GM12878 (cell line): ENCODE data around the gene ATP1B2. TPM values are rescaled to one million over a fixed set of nuclear protein-coding genes. Genes with fewer than 3 reads are reported as not detected.

Experiments
- ATAC-seq: fragments of 200-7000 bp; cut with Tn5 transposase; 3 replicates; pipeline ENCODE4 v1.9.1; 2020; ENCODE audit warnings: mild to moderate bottlenecking, moderate library complexity
- BruUV-seq: library from RNA; stranded (reverse); fragments of 400-500 nt; replicated peaks from 2 replicates; lab custom pipeline; 2021; lab: Mats Ljungman, UMichigan
- CTCF ChIA-PET: fragments of 300-600 bp; sonication (Branson Sonifier 250); formaldehyde crosslinking; extraction: SDS; loops from one replicate; lab custom pipeline; 2021; ENCODE audit warnings: inconsistent platforms; lab: Yijun Ruan, JAX
- POLR2A ChIA-PET: fragments of 350-600 bp; formaldehyde crosslinking; extraction: SDS; loops from one replicate; lab custom pipeline; 2021; ENCODE audit warnings: inconsistent platforms; lab: Charles Lee
- RAD21 ChIA-PET: fragments of 300-600 bp; sonication (Branson Sonifier 250); formaldehyde crosslinking; loops from one replicate; lab custom pipeline; 2023; ENCODE audit warnings: antibody characterized with exemption; ENCODE audit not compliant: unreplicated experiment; lab: Charles Lee
- SMC1A ChIA-PET: fragments of 300-600 bp; sonication (Branson Sonifier 250); formaldehyde crosslinking; loops from one replicate; lab custom pipeline; 2023; ENCODE audit not compliant: unreplicated experiment, uncharacterized antibody; lab: Charles Lee
- DNase-seq: peaks from one replicate; pipeline ENCODE4 v3.0.0-alpha.2; 2011; ENCODE audit warnings: low read depth, low spot score
- FAIRE-seq: peaks from 3 replicates; lab custom pipeline; 2011; peaks lifted over from hg19 to GRCh38; lab: Jason Lieb, UNC
- H2AFZ ChIP-seq: 2 replicates; pipeline ENCODE4 v1.6.0; 2011; ENCODE audit warnings: low read depth, low read length, control low read depth; ENCODE audit not compliant: control insufficient read depth
- H3K27ac ChIP-seq: 2 replicates; pipeline ENCODE4 v1.5.1; 2011; ENCODE audit warnings: control low read depth; ENCODE audit not compliant: control insufficient read depth, insufficient read depth
- H3K27me3 ChIP-seq, 2 experiments: replicated peaks in 1 of 2; 2 replicates each; pipeline versions ENCODE4 v1.6.0 to v1.6.1; 2011; ENCODE audit warnings: low read length in 1 of 2; ENCODE audit not compliant: control insufficient read depth in 2 of 2, insufficient read depth in 2 of 2
- H3K36me3 ChIP-seq, 2 experiments: 2 replicates each; pipeline ENCODE4 v1.5.1; 2011; ENCODE audit warnings: low read length in 1 of 2; ENCODE audit not compliant: control insufficient read depth in 2 of 2, insufficient read depth in 2 of 2
- H3K4me1 ChIP-seq: 2 replicates; pipeline ENCODE4 v1.6.1; 2011; ENCODE audit warnings: mild to moderate bottlenecking, low read length, moderate library complexity, mixed read lengths; ENCODE audit not compliant: control insufficient read depth, insufficient read depth
- H3K4me2 ChIP-seq: 2 replicates; pipeline ENCODE4 v1.6.0; 2011; ENCODE audit warnings: control low read depth; ENCODE audit not compliant: control insufficient read depth, insufficient read depth
- H3K4me3 ChIP-seq: fragments of 200-600 bp; sonication (generic); 2 replicates; pipeline ENCODE4 v1.5.1; 2016
- H3K79me2 ChIP-seq: 2 replicates; pipeline ENCODE4 v1.6.0; 2011; ENCODE audit warnings: low read length; ENCODE audit not compliant: control insufficient read depth, insufficient read depth
- H3K9ac ChIP-seq: 2 replicates; pipeline ENCODE4 v1.8.0; 2011; ENCODE audit warnings: low read length, control low read depth, mixed read lengths; ENCODE audit not compliant: control insufficient read depth, insufficient read depth
- H3K9me3 ChIP-seq: replicated peaks from 3 replicates; pipeline ENCODE4 v1.5.1; 2011; ENCODE audit warnings: mild to moderate bottlenecking, low read length; ENCODE audit not compliant: control insufficient read depth, insufficient read depth
- H4K20me1 ChIP-seq: 2 replicates; pipeline ENCODE4 v1.6.0; 2011; ENCODE audit not compliant: control insufficient read depth, insufficient read depth
- HDAC2 ChIP-seq: fragments of 200-600 bp; sonication (generic); IDR thresholded peaks from 2 replicates; pipeline ENCODE4 v1.6.1; 2017
- SMC3 ChIP-seq: IDR thresholded peaks from 2 replicates; pipeline ENCODE4 v1.6.1; 2011; ENCODE audit warnings: low read length, improper control_type of control experiment, borderline replicate concordance
- WGBS: methylation state at CpG from one replicate; pipeline ENCODE4 v1.1.6; 2016; ENCODE audit warnings: low lambda C conversion rate; ENCODE audit not compliant: insufficient replicate concordance, insufficient coverage; ENCODE audit errors: missing lambda C conversion rate; 5-methylcytosine and 5-hydroxymethylcytosine counted together
- in situ Hi-C: fragments of 300-500 bp; cut with MboI; formaldehyde crosslinking; loops from 9 replicates; pipeline ENCODE4 v1.14.3; 2018; ENCODE audit warnings: mixed read lengths
- intact Hi-C: fragments of 100-400 bp; cut with micrococcal nuclease; formaldehyde crosslinking; loops from one replicate; pipeline ENCODE4 v1.14.2; 2022; ENCODE audit not compliant: unreplicated experiment
- polyA plus RNA-seq, 11 experiments: library from polyadenylated mRNA; depleted of rRNA in 4 of 11; unstranded in 6 of 11; stranded (reverse) in 5 of 11; fragments of >200 nt; fragmentation: Nextera tagmentation in 4 of 11; fragmentation: Illumina TruSeq in 1 of 11; extraction: Ambion mirVana in 4 of 11; extraction: Trizol in 1 of 11; gene quantifications; 1 replicate in 1 of 11; 2 replicates in 10 of 11; pipeline versions ENCODE4 v1.2.1 to v1.2.3, GENCODE V29; 2011 to 2016; ENCODE audit warnings: inconsistent platforms in 2 of 11, missing spikeins in 2 of 11, low read depth in 1 of 11
- total RNA-seq, 4 experiments: library from RNA; depleted of rRNA in 3 of 4; stranded (reverse); fragments of >200 nt in 3 of 4; fragmentation: Illumina TruSeq in 1 of 4; extraction: Trizol in 1 of 4; gene quantifications; 2 replicates each; pipeline versions ENCODE4 v1.2.1 to v1.2.3, GENCODE V29; 2013 to 2021
- TF ChIP-seq, protein P1 (sequence below), 3 experiments: IDR thresholded peaks in 2 of 3; conservative IDR thresholded peaks in 1 of 3; 2 replicates each; pipeline ENCODE4 v1.5.1; 2011; ENCODE audit warnings: low read depth in 3 of 3, low read length in 3 of 3, mild to moderate bottlenecking in 3 of 3, control low read depth in 2 of 3, moderate library complexity in 2 of 3, inconsistent platforms in 1 of 3, mixed read lengths in 1 of 3; ENCODE audit not compliant: control insufficient read depth in 2 of 3, insufficient read depth in 1 of 3; ENCODE audit errors: extremely low read depth in 1 of 3
- TF ChIP-seq, protein P2 (sequence below): fragments of 450-650 bp; IDR thresholded peaks from 2 replicates; pipeline ENCODE4 v1.6.1; 2017; ENCODE audit warnings: antibody characterized with exemption, mild to moderate bottlenecking, moderate library complexity

Gene ATP1B2
- total and polyA plus RNA-seq, 10 of the 15 experiments (the other 5 are each of a cell fraction or from before 2014, with no cell fraction given): 0.03 to 0.29 (median 0.15) TPM; not detected in 3

DNA sequence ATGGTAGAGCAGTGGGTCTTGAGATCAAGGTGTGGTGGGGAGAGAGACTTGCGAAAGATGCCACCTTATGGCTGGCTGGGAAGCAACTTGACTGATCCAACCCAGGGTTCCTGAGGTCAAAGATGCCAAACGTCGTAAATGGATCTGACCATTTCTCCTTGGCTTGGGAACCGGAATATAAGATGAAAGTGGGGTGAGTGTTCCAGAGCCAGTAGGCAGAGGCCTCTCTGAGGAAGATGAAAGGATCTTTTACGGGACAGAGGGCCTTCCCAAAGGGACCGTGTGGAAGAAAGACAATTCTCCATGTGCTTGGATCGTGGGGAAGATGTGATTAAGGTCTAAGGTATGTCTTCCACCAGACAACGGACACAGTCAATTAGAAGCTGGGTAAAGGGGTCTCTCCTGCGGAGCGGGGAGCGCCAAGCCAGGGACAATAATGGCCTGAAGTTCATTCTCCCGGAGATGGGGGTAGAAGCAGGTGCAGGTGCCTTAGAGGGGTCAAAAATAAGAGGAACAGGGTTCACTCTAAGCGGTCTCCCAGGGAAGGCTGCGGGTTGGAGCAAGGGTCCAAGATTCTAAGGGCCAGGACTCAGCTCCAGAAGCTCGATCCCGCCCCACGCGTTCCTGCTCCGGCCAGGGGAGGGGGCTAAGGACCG, 36.8 kb upstream of the ATP1B2 start:
- H3K36me3 ChIP-seq: peaks cover 0 to 4% of the 10 kb centered on the region in 2 experiments; a peak in 1 of 4 replicates
- FAIRE-seq (no peak), ATAC-seq (no peak)
- TF ChIP-seq, protein P1, sequence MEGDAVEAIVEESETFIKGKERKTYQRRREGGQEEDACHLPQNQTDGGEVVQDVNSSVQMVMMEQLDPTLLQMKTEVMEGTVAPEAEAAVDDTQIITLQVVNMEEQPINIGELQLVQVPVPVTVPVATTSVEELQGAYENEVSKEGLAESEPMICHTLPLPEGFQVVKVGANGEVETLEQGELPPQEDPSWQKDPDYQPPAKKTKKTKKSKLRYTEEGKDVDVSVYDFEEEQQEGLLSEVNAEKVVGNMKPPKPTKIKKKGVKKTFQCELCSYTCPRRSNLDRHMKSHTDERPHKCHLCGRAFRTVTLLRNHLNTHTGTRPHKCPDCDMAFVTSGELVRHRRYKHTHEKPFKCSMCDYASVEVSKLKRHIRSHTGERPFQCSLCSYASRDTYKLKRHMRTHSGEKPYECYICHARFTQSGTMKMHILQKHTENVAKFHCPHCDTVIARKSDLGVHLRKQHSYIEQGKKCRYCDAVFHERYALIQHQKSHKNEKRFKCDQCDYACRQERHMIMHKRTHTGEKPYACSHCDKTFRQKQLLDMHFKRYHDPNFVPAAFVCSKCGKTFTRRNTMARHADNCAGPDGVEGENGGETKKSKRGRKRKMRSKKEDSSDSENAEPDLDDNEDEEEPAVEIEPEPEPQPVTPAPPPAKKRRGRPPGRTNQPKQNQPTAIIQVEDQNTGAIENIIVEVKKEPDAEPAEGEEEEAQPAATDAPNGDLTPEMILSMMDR (IDR thresholded peaks at IDR 0.05 in 2 of 3, conservative IDR thresholded peaks at IDR 0.05 in 1 of 3; ENCODE audit: control insufficient read depth in 2 of 3, extremely low read depth in 1 of 3, insufficient read depth in 1 of 3, low read depth in 3 of 3, low read length in 3 of 3): peak in 2 of 3 experiments; percentile 10 to 18; a peak in 1 of 6 replicates
- TF ChIP-seq, protein P2, sequence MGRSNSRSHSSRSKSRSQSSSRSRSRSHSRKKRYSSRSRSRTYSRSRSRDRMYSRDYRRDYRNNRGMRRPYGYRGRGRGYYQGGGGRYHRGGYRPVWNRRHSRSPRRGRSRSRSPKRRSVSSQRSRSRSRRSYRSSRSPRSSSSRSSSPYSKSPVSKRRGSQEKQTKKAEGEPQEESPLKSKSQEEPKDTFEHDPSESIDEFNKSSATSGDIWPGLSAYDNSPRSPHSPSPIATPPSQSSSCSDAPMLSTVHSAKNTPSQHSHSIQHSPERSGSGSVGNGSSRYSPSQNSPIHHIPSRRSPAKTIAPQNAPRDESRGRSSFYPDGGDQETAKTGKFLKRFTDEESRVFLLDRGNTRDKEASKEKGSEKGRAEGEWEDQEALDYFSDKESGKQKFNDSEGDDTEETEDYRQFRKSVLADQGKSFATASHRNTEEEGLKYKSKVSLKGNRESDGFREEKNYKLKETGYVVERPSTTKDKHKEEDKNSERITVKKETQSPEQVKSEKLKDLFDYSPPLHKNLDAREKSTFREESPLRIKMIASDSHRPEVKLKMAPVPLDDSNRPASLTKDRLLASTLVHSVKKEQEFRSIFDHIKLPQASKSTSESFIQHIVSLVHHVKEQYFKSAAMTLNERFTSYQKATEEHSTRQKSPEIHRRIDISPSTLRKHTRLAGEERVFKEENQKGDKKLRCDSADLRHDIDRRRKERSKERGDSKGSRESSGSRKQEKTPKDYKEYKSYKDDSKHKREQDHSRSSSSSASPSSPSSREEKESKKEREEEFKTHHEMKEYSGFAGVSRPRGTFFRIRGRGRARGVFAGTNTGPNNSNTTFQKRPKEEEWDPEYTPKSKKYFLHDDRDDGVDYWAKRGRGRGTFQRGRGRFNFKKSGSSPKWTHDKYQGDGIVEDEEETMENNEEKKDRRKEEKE: no peak
- no peak for TF ChIP-seq HDAC2
- TF ChIP-seq SMC3: no peak
- TF ChIP-seq, all 136 proteins: peak for 1
- BruUV-seq: TSS peak; percentile 56
- peak overlapping the region; percentile 84 for H3K9ac ChIP-seq
- in situ Hi-C loops (no loop called here), intact Hi-C loops (loop anchor here (5.0 kb wide), 1 partner anchor 73 kb away; the partner anchor contains the start of genes TP53 and WRAP53)
- DNase-seq: no peak
- 15% methylated on average over 20 of the region's 20 CpGs for WGBS
- peak overlapping the region; percentile 83 for H3K4me3 ChIP-seq
- H3K4me1 ChIP-seq: peaks cover 4% of the 10 kb centered on the region; the same call in 1 of the 2 replicates
- H3K79me2 ChIP-seq: peaks cover 31% of the 10 kb centered on the region
- peak overlapping the region; percentile 98 for H3K4me2 ChIP-seq
- H3K27ac ChIP-seq: peak overlapping the region; percentile 81
- CTCF ChIA-PET: interaction anchor here (0.6 to 3.6 kb wide), 9 partner anchors 11 to 317 kb away, joined by 3 to 22 read pairs (median 4); partner anchors contain the start of genes MPDU1, SAT2, TP53 and WRAP53
- no peak overlapping the region; the same call in none of the 2 replicates for H2AFZ ChIP-seq
- H4K20me1 ChIP-seq: no peaks in the 10 kb centered on the region; the same call in 1 of the 2 replicates
- RAD21 ChIA-PET: interaction anchor here (1.1 to 2.4 kb wide), 5 partner anchors 13 to 278 kb away, joined by 3 to 21 read pairs (median 9); partner anchors contain the start of genes ACAP1, CD68, MPDU1 and SAT2
- H3K9me3 ChIP-seq: no peaks in the 10 kb centered on the region
- H3K27me3 ChIP-seq: no peaks in the 10 kb centered on the region
- SMC1A ChIA-PET: interaction anchor here (0.8 to 2.0 kb wide), 3 partner anchors 14 to 72 kb away, joined by 3 to 7 read pairs (median 4); partner anchors contain the start of gene SAT2
- POLR2A ChIA-PET: interaction anchor here (0.6 to 3.6 kb wide), 6 partner anchors 14 to 73 kb away, joined by 3 to 35 read pairs (median 8); partner anchors contain the start of genes CD68, MPDU1, SAT2 and TNFSF13
